Measurements from ENCODE around the gene TNIP2. TPM values are rescaled to one million over a fixed set of nuclear protein-coding genes. Genes with fewer than 3 reads are reported as not detected.

Gene TNIP2
- total and polyA plus RNA-seq, 2 donors (not counting 1 experiment from before 2014, with no cell fraction given), result 47.6 to 71.9 TPM

DNA sequence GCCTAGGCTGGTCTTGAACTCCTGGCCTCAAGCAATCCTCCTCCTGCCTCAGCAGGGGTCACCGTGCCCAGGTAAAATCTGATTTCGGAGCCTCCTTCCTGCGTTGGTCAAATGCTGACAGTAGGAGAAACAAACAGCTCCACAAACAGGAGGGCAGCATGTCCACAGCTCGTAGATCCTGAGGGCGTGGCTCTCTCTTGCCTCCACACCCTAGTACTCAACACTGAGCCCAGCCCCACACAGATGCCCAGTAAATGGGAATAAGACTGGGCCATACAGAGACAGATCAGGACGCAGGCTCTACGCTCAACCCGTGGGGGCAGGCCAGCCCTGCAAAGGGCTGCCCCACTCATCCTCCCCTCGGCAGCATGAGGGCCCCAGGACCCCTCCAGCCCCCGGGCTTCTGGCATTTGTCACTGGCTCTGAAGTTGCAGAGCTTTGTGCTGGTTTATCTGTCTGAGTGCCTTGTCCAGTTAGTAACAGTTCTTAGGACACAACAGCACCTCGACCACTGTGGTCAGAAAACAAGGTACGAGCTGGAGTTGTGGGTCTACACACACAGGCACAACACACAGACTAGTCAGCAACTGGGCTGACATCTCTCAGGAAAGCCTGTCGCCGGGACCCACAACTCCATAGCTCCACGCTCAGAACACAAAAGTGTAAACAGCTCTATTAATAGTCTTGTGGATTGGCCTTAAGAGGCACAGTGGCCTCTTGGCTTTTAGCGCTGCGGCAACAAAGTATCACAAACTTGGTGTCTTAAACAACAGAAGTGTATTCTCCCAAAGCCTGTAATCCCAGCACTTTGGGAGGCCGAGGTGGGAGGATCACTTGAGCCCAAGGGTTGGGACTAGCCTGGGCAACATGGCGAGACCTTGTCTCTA is 5.2 kb downstream of the TNIP2 start:
- H3K27ac ChIP-seq (ENCODE audit: low read length in 2 of 2), result no peak overlapping the region
- no peak overlapping the region for H3K4me2 ChIP-seq (replicated peaks; ENCODE audit: low read depth, low read length, poor library complexity, severe bottlenecking)
- H3K79me2 ChIP-seq (ENCODE audit: control insufficient read depth, insufficient read depth, low read length), result peaks cover 87% of the 10 kb centered on the region
- ChIA-PET CTCF (interaction anchor here (1.1 to 1.6 kb wide), 2 partner anchors 13 to 198 kb away, joined by 5 read pairs; no protein-coding TSS in a partner anchor), POLR2A (interaction anchor here (0.6 to 0.7 kb wide), 2 partner anchors 56 to 209 kb away, joined by 4 to 5 read pairs; no protein-coding TSS in a partner anchor)
- H3K27ac Mint-ChIP-seq, result no peak overlapping the region
- H2AFZ ChIP-seq (ENCODE audit: insufficient read depth, low read depth, low read length, poor library complexity, severe bottlenecking), result no peak overlapping the region
- H4K20me1 ChIP-seq (ENCODE audit: control insufficient read depth, insufficient read depth, low read length, poor library complexity, severe bottlenecking), result peaks cover 69% of the 10 kb centered on the region
- no peaks in the 10 kb centered on the region for H3K27me3 ChIP-seq (replicated peaks in 1 of 4; ENCODE audit: control extremely low read depth in 1 of 4, control insufficient read depth in 3 of 4, insufficient read depth in 4 of 4, low read length in 3 of 4)
- H3K27me3 Mint-ChIP-seq, result no peaks in the 10 kb centered on the region
- peaks cover 33 to 46% of the 10 kb centered on the region in 2 donors for H3K4me1 ChIP-seq (ENCODE audit: control insufficient read depth in 2 of 2, insufficient read depth in 2 of 2, low read length in 2 of 2)
- no peak for ATAC-seq (ENCODE audit: low read depth)
- TF ChIP-seq, protein P1, sequence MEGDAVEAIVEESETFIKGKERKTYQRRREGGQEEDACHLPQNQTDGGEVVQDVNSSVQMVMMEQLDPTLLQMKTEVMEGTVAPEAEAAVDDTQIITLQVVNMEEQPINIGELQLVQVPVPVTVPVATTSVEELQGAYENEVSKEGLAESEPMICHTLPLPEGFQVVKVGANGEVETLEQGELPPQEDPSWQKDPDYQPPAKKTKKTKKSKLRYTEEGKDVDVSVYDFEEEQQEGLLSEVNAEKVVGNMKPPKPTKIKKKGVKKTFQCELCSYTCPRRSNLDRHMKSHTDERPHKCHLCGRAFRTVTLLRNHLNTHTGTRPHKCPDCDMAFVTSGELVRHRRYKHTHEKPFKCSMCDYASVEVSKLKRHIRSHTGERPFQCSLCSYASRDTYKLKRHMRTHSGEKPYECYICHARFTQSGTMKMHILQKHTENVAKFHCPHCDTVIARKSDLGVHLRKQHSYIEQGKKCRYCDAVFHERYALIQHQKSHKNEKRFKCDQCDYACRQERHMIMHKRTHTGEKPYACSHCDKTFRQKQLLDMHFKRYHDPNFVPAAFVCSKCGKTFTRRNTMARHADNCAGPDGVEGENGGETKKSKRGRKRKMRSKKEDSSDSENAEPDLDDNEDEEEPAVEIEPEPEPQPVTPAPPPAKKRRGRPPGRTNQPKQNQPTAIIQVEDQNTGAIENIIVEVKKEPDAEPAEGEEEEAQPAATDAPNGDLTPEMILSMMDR (IDR thresholded peaks at IDR 0.05), result no peak
- TF ChIP-seq EZH2 (IDR thresholded peaks at IDR 0.05; ENCODE audit: borderline replicate concordance, insufficient read depth, low read depth, low read length, poor library complexity, severe bottlenecking), result no peak
- H3K9ac ChIP-seq (ENCODE audit: low read length), result no peak overlapping the region
- H3K4me3 Mint-ChIP-seq, result no peak overlapping the region
- DNase-seq, result no peak
- peaks cover 1 to 16% of the 10 kb centered on the region in 2 experiments for H3K36me3 ChIP-seq (replicated peaks in 1 of 2; ENCODE audit: control extremely low read depth in 1 of 2, control insufficient read depth in 1 of 2, extremely low read depth in 1 of 2, insufficient read depth in 2 of 2, low read length in 1 of 2)
- no peaks in the 10 kb centered on the region for H3K9me3 ChIP-seq (ENCODE audit: control extremely low read depth in 1 of 3, control insufficient read depth in 2 of 3, insufficient read depth in 1 of 3, low read length in 2 of 3)
- H3K9me3 Mint-ChIP-seq (ENCODE audit: insufficient read depth), result no peaks in the 10 kb centered on the region
- H3K4me1 Mint-ChIP-seq, result peaks cover 50% of the 10 kb centered on the region
- H3K4me3 ChIP-seq (ENCODE audit: control extremely low read depth in 1 of 5, extremely low read depth in 1 of 5, insufficient read depth in 1 of 5, low read depth in 2 of 5, low read length in 4 of 5), result no peak overlapping the region
- intact Hi-C loops (cut with micrococcal nuclease), result no loop called here
- 95% methylated on average over 15 of the region's 19 CpGs for WGBS (ENCODE audit: insufficient coverage)
